ENCODE measurements around the gene ADIPOR2. TPM values are rescaled to one million over a fixed set of nuclear protein-coding genes. Genes with fewer than 3 reads are reported as not detected.
A peak's percentile ranks its signal among the peaks of the same experiment; 100 is the strongest.

The ADIPOR2 gene
- total and polyA plus RNA-seq, 2 of the 4 experiments (the other 2 are of a cell fraction): 20.0 to 24.9 TPM

DNA sequence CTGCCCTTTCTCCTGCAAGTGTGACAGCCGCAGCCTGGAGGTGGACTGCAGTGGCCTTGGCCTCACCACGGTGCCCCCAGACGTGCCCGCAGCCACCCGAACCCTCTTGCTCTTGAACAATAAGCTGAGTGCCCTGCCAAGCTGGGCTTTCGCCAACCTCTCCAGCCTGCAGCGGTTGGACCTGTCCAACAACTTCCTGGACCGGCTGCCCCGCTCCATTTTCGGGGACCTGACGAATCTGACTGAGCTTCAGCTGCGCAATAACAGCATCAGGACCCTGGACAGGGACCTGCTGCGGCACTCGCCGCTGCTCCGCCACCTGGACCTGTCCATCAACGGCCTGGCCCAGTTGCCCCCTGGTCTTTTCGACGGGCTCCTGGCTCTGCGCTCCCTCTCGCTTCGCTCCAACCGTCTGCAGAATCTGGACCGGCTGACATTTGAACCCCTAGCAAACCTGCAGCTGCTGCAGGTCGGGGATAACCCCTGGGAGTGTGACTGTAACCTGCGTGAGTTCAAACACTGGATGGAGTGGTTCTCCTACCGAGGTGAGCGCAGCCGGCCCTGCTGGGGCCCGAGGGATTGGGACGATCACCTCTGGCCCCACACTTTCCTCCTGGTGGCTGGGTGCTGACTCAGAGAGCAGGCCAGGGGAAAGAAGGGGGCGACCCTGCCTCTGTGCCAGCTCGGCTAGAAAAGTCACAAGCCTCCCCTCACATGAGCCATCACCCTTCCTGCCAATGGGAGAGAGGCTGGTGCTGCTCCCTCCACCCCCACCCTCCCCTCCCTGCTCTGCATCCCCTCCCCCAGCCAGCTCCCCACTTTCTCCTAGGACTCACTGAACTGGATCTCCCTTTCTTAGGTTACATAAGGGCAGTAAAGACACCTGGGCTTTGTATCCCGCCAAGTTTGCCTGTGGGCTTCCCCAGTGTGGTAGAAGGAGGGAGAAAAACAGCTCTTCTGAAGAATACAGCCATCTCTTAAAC is 140.4 kb downstream of the ADIPOR2 start:
- Histone ChIP-seq H3K23ac (ENCODE audit: low read depth, low read length) (no peak overlapping the region), H2AFZ (replicated peaks; ENCODE audit: low read length, poor library complexity) (peak overlapping the region; percentile 33), H3K9me3 (ENCODE audit: control insufficient read depth, insufficient read depth, low read length) (no peaks in the 10 kb centered on the region), H3K79me1 (ENCODE audit: low read depth in 1 of 2, low read length in 2 of 2) (no peaks in the 10 kb centered on the region), H3K14ac (replicated peaks; ENCODE audit: low read depth, low read length) (no peak overlapping the region), H3K18ac (ENCODE audit: low read depth, low read length) (no peak overlapping the region), H4K91ac (ENCODE audit: insufficient read depth, low read depth, low read length) (no peak overlapping the region), H3K9me1 (ENCODE audit: insufficient read depth, low read length) (no peaks in the 10 kb centered on the region), H2BK20ac (ENCODE audit: low read depth, low read length) (no peak overlapping the region), H4K20me1 (ENCODE audit: insufficient read depth, low read length) (no peaks in the 10 kb centered on the region; the same call in 1 of the 2 replicates), H2AK5ac (ENCODE audit: low read depth, low read length) (no peak overlapping the region), H3K4me3 (ENCODE audit: insufficient read depth, low read depth, low read length) (no peak overlapping the region), H2BK5ac (ENCODE audit: low read depth, low read length, poor library complexity, severe bottlenecking) (no peak overlapping the region), H3K4me1 (ENCODE audit: control insufficient read depth, insufficient read depth, low read length) (no peaks in the 10 kb centered on the region), H2AK9ac (replicated peaks; ENCODE audit: low read depth, low read length, poor library complexity) (no peak overlapping the region), H3K4me2 (ENCODE audit: low read depth, low read length) (no peak overlapping the region), H3K36me3 (ENCODE audit: control insufficient read depth, insufficient read depth, low read length) (no peaks in the 10 kb centered on the region), H2BK15ac (ENCODE audit: low read depth, low read length) (no peak overlapping the region), H3K4ac (ENCODE audit: low read depth, low read length) (no peak overlapping the region), H3K27me3 (ENCODE audit: control insufficient read depth, insufficient read depth, low read length) (peaks cover 61% of the 10 kb centered on the region), H2BK120ac (ENCODE audit: low read depth, low read length) (no peak overlapping the region), H3K56ac (ENCODE audit: extremely low read depth, insufficient read depth, low read length) (no peak overlapping the region), H4K5ac (ENCODE audit: low read depth, low read length) (no peak overlapping the region), H4K8ac (ENCODE audit: low read depth in 2 of 2, low read length in 2 of 2) (no peak overlapping the region), H3K27ac (ENCODE audit: insufficient read depth, low read length) (no peak overlapping the region), H3K9ac (ENCODE audit: low read depth, low read length) (no peak overlapping the region)
- ChIA-PET POLR2A (ENCODE audit: unreplicated experiment) (no interaction called here), CTCF (interaction anchor here (0.6 kb wide), 1 partner anchor 73 kb away, joined by 4 read pairs; no protein-coding TSS in a partner anchor)
- TF ChIP-seq CEBPB (IDR thresholded peaks at IDR 0.05; ENCODE audit: low read depth, low read length) (peak; percentile 71), MXI1 (IDR thresholded peaks at IDR 0.05; ENCODE audit: borderline replicate concordance, low read depth, low read length) (0 out of 2 replicates have a peak, but pooled peaks have one; percentile 39), MAFK (IDR thresholded peaks at IDR 0.05; ENCODE audit: low read depth, low read length) (no peak)
- TF ChIP-seq, protein P1, sequence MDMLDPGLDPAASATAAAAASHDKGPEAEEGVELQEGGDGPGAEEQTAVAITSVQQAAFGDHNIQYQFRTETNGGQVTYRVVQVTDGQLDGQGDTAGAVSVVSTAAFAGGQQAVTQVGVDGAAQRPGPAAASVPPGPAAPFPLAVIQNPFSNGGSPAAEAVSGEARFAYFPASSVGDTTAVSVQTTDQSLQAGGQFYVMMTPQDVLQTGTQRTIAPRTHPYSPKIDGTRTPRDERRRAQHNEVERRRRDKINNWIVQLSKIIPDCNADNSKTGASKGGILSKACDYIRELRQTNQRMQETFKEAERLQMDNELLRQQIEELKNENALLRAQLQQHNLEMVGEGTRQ (IDR thresholded peaks at IDR 0.05; ENCODE audit: low read depth, low read length): no peak
- 7% methylated on average over 18 of the region's 34 CpGs; no CpG with 5 or more reads in 1 of the 2 experiments for WGBS, 2 experiments (ENCODE audit: extremely low coverage in 2 of 2, insufficient read length in 1 of 2)
- intact Hi-C loops (cut with micrococcal nuclease): no loop called here
- dilution Hi-C loops (cut with HindIII; ENCODE audit: low sequenced_read_pairs, unreplicated experiment): no loop called here
- DNase-seq (peak; percentile 64), ATAC-seq (ENCODE audit: low read depth) (peak; percentile 97)
- in situ Hi-C loops (cut with MboI; ENCODE audit: low sequenced_read_pairs): no loop called here
- no TSS peak for BruUV-seq (replicated peaks)
